GM12892 (cell line): ENCODE results near the gene SNX2.

ENCODE experiments used
- POLR2A ChIP-seq: IDR thresholded peaks from 2 replicates; pipeline ENCODE4 v1.6.1; 2011; ENCODE audit warnings: low read depth, low read length, control low read depth
- POLR2AphosphoS5 ChIP-seq: IDR thresholded peaks from 2 replicates; pipeline ENCODE4 v1.6.1; 2011; ENCODE audit warnings: low read depth, low read length, control low read depth
- TAF1 ChIP-seq: IDR thresholded peaks from 2 replicates; pipeline ENCODE4 v1.6.1; 2011; ENCODE audit warnings: low read depth, mild to moderate bottlenecking, control low read depth, low read length, borderline replicate concordance

DNA sequence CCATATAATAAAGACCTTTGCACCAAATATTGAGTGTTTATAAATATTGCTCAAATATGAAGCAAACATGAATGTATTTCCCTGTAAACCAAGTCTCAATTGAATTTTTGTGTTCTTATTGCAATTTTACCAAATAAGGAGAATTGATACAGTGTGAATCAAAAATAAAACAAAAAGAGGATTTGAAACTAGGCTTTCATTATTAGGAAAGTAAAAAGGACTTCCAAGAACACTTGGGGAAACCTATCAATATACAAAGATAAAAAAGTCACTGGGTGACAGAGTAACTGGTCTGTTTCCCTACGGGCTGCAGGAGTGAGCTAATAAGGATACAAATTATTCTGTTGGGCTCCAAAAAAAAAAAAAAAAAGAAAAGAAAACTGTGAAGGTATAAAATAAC lies 44.8 kb upstream of the SNX2 start:
- no peak for TF ChIP-seq POLR2A
- TF ChIP-seq POLR2AphosphoS5, result no peak
- TF ChIP-seq TAF1, result no peak
